GM12872 (cell line): ENCODE results near the gene APELA.

Experiments
- CTCF ChIP-seq: IDR thresholded peaks from 3 replicates; pipeline ENCODE4 v1.5.1; 2011; ENCODE audit warnings: low read depth, mild to moderate bottlenecking, low read length, moderate library complexity; ENCODE audit not compliant: insufficient read depth

The APELA gene

GRCh38 chr4:164894702-164895101 lies 17.7 kb downstream of the APELA start:
- no peak for TF ChIP-seq CTCF

- TF ChIP-seq CTCF = no peak
These were observed 25.6 kb downstream of the APELA start for GRCh38 chr4:164902608-164903007.

GRCh38 chr4:164904336-164904735 lies 27.4 kb downstream of the APELA start:
- no peak for TF ChIP-seq CTCF

- TF ChIP-seq CTCF = no peak
These were observed 28.0 kb downstream of the APELA start for GRCh38 chr4:164904941-164905340.

- no peak for TF ChIP-seq CTCF
These were observed 29.4 kb downstream of the APELA start for GRCh38 chr4:164906368-164906767.

- peak; percentile 41; the same call in 1 of the 3 replicates for TF ChIP-seq CTCF
These were observed 36.5 kb downstream of the APELA start for GRCh38 chr4:164913506-164913905.

GRCh38 chr4:164918956-164919355 lies 42.0 kb downstream of the APELA start:
- TF ChIP-seq CTCF = no peak

- no peak for TF ChIP-seq CTCF
These were observed 47.8 kb downstream of the APELA start for GRCh38 chr4:164924670-164925238.
